Stimulated activated CD8-positive, alpha-beta memory T cell treated with anti-CD3 and anti-CD28 coated beads, Interleukin-4, amount 100 ng/mL, for 4 hours (primary cell): ENCODE results near the gene SPOPL.
"Not testable (repeated sequence)": the region's sequence is repeated elsewhere in the genome, so short reads cannot be mapped to it uniquely, and the experiment has no call there.

ENCODE experiments used
- DNase-seq, 2 donors: peaks; one replicate each; pipeline ENCODE4 v3.0.0-alpha.2; 2020; ENCODE audit warnings: low read depth in 2 of 2, low spot score in 1 of 2

The SPOPL gene

DNA sequence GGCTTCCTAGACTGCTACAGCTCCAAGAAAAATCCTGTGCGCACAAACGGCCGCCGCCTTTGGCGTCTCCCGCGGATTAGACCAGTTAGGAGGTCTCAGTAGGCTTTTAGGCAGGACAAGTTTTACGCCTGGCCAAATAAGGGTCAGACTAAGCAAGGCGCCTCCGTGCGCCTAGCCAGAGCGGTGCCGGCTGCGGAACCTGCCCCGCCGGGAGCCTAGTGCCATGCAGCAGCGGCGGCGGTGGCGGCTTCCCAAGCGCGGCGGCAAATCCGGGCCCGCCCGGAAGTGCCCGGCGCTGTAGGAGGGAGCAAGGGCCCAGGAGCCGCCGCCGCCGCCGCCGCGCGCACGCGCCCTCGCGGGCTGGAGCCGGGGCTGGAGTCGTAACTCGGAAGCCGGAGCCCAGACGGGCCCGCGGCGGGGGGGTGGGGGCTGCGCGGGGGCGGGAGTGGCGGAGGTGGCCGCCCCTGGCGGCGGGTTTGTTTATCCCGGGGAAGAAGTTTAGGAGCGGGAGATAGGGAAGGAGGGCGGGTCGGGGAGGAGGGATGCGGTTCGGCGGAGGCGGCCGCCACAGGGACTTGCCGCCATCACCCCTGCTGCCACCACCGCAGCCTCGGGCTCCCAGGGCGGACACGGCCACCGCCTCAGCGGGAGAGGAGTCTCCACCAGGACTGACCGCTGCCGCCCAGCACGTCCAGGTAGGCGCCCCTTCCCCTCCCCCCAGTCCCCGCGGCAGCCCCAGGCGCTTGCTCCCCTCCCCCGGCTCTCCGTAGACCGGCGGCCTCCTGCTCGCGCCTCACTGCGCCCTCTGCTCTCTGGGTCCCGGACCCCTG lies at the start of gene SPOPL:
SPOPL (plus strand) TSS at position 346 of the 830 bp plus-strand sequence. CDS start 48,447 bp downstream, outside the sequence.
- peak; percentile 40 to 68 for DNase-seq

DNA sequence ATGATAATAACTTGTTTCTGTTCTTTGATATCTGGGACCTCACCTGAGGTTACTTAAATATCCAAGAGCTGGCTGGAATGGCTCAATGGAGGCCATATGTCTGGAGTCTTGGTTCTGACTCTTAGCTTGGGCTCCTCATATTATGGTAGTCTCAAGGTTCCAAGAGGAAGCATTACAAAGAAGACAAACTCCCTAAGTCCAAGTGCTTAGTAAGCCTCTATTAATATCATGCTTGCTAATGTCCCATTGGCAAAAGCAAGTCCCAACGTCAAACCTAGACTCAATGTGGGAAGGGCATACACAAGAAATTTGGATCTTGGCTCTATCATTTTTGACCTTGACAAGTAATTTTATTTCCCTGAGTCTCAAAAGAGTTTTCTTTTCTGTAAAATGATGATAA lies 49.2 kb upstream of the SPOPL start:
- no peak for DNase-seq

DNA sequence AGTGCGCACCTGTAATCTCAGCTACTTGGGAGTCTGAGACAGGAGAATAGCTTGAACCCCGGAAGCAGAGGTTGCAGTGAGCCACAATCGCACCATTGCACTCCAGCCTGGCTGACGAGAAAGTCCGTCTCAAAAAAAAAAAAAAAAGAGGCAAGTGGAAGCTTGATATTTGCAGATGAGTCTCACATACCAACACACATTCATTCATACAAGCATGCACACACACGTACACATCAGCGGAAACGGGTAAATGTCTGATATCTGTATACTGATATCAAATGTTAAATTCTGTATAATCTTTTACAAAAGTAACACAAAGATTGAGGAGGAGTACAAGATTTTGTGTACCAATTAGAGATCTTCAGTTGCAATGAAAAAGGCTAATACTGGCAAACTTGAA lies 47.8 kb upstream of the SPOPL start:
- DNase-seq = no peak

DNA sequence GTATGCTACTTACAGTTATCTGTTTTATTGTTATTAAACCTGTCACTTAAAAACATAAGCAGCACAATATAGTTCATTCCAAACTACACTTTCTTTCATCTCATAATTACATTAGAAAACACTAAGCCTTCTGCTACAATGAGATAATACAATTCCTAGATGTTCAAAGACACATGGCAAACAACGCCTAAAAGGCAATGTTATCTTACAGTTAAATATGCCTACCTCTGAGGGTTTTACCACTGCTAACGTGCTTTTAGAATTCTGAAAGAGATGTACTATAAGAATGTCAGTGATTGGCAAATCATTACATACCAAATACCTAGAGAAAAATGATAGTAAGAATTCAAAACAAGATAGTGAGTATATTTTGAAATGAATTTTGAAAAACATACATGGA lies 46.8 kb upstream of the SPOPL start:
- DNase-seq = no peak

DNA sequence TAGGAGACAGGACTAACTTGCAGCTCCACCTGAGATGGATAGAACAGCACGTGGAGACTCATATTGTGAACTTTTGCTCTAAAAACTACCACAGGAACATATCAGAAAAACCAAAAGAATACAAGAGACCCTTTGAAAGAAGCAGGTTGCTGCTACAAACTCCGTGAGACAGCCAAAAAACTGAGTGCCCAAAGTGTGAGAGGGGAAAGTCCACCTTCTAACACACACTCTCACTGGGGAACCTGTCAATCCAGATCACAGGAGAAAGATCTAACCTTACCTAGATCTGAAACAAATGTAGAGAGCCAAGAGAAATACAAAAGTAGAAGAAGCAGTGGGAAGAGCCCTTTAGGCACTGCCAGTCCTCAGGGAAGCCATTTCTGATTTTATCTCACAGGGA lies 46.3 kb upstream of the SPOPL start:
- no peak for DNase-seq

DNA sequence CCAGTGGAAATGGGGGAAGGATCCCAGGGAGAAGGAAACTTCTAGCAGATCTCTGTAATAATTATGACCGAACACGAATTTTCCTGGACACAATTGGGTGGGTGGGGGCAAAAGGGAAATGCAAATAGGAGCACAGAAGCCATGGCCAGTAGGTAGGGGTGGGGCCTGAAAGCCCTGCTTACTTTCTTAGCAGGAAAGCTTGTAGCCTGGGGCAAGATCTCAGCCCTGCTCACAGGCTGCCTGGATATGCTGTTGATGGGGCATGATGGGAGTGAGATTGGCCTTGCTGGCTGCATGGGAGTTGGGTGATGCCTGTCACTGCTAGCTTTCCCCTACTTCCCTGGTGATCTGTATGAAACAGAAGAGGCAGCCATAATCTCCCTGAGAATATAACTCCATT lies 45.9 kb upstream of the SPOPL start:
- no peak for DNase-seq

DNA sequence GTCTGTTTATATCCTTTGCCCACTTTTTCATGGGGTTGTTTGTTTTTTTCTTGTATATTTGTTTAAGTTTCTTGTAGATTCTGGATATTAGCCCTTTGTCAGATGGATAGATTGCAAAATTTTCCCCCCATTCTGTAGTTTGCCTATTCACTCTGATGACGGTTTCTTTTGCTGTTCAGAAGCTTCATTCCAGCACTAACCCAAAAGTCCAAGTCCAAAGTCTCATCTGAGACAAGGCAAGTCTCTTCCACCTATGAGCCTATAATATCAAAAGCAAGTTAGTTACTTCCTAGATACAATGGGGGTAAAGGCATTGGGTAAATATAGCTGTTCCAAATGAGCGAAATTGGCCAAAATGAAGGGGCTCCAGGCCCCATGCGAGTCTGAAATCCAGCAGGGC lies 38.9 kb upstream of the SPOPL start:
- not testable (repeated sequence) for DNase-seq

DNA sequence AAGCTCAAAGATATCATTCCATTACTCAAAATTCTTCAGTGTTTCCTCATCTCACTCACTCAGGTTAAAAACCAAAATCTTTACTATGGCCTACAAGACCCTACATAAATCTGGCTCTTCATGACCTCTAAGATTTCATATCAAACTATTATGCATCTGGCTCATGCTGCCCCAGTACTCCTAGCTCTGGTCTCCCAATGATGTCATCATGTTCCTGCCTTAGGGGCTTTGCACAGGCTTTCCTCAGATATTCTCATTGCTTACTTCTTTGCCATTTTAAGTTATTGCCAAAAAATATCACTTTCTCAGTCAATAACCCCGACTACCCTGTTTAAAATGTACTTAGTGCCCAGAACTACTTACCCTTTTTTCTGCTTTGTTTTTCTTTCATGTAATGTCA lies 33.0 kb upstream of the SPOPL start:
- no peak for DNase-seq

DNA sequence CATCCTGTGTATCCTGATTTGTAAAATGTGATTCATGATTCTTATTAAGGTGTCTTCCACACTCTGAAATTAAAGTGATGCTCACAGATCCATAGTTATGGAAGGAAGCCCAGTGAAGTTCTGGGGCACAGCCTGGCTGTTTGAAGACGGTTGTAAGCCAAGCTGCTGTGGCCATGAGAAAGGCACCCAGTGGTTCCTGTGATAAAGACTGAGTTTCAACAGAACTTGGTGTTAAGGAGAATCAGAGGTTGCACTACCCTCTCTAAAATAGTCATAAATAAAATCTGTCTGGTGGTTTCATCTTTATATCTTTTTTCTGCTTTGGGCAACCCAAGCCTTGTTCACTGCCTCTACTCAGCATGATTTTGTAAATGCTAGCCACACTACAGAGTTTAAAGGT lies 32.2 kb upstream of the SPOPL start:
- no peak for DNase-seq

DNA sequence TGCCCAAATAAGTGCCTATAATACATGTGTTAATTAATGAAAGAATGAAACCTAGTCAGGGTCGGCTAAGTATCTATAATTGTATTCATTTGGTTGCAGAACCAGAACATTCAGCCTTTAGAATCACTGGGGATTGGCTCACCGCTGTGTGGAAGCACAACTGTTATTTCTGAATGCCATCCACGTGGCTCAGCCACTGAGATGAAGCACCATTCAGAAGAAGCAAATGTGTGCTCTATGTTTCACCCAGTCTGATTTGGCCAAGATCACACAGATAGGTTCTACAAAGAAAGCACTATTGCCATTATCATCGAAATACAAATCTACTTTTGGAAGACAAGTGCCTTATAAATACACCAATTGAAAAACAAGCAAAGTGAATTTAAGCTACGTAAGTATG lies 30.6 kb upstream of the SPOPL start:
- no peak for DNase-seq

DNA sequence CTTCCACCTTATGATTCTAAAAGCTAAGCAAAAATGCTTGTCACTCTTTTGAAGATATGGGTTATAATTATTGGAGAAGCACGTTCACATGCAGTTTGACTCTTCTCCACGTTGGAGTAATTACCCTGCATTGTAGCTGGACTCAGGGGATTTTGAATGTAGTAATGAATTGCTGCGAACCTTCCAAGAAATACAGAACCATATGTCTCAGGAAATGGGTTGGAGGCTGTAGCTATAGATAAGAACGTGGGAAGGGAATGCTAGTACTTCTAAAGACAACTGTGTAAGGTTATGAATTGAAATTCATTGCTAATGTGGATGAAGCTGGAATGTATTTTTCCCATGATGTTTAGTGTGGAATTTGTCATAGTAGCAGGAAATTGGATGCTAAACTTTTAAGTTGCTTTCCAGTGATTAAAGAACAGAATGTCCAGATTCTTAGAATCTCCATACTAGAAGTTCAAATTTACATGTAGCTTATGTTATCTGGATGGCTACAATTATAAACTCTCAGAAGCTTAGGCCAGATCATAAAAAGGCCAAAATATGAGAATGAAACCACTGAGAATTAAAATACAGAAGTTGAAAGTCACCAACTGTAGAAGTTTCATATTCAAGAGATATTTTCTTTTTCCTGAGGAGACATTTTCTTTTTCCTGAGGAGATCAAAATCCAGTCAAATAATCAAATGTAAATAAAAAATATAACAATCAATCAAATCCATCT lies 27.3 kb upstream of the SPOPL start:
- no peak for DNase-seq

DNA sequence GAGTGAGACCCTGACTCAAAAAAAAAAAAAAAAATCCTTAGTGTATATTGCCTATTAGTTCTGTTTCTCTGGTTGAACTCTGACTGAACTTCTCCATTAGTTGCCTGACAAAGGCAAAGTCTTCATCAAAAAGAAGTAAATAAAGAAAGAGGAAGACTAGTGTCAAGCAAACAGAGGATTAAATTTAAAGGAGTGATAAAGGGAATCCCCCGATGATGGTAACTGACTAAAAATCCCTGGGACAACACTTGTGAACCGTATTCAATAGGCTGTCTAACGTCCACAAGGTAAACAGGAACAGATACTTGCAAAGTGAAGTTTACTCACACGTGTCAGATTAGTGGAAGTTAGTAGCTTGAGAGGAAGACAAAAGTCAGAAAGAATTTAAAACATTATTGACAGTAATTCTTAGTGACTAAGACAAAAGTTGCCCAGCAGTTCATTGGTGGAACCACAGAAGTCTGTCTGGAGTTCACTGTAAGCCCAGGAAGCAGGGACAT lies 26.2 kb upstream of the SPOPL start:
- no peak for DNase-seq

DNA sequence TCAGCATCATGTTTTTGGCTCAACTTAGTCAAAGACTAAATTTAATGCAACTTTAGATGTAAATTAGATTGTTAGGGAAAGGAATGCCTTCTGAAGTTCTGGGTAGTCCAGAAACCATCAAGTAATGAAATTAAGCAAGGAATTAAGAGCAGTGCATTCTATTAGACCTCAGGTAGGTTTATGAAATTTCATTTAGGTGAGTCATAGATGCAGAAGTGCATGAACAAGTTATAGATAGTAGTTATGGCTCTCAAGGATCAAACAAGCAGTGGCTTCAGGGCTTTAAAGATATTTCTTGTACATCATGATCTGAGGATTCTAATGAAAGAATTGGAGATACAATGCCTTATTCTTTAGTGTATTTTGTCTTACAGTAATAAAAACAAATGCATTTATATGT lies 25.4 kb upstream of the SPOPL start:
- DNase-seq = no peak

DNA sequence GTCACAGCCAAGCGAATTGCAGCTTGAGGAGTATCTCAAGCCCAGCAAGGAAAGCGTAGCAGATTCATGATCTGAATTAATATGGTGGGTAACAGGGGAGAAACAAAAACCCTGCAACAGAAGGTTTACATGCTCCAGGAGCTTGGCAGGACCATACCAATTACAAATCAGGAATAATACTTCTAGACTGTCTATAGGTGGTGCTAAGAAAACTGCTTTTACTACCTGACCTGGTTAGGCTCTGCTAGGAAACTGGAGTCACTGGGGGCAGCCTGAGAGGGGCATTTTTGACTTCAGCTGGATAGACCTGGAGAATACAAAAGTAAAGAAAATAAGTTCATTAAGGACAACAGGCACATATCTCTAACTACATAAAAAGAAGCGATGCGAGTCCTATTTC lies 24.6 kb upstream of the SPOPL start:
- no peak for DNase-seq

DNA sequence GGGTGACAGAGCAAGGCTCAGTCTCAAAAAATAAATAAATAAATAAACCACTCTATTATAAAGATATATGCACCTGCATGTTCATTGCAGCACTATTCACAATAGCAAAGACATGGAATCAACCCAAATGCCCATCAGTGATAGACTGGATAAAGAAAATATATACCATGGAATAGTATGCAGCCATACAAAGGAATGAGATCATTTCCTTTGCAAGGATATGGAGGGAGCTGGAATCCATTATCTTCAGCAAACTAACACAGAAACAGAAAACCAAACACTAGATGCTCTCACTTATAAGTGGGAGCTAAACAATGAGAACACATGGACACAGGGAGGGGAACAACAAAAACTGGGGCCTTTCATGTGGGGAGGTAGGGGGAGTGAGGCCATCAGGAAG lies 18.8 kb upstream of the SPOPL start:
- not testable (repeated sequence) for DNase-seq

DNA sequence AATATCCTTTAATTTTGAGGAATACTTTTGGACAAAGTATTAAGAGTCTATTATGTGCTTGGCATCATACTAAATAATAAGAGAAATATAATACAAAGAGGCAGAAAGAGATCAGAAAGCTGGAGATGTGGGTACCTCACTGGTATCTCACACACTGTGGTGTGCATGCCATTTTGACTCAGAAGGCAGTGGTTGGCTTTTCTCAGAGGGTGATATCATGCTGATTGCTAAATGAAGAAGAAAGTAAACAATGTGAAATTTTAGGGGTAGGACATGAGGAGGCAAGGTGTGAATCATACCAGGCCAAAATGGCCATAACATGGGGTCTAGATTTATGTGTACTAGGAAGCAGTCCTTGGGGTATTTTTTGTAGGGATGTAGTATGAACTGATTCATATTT lies 16.6 kb upstream of the SPOPL start:
- no peak for DNase-seq

DNA sequence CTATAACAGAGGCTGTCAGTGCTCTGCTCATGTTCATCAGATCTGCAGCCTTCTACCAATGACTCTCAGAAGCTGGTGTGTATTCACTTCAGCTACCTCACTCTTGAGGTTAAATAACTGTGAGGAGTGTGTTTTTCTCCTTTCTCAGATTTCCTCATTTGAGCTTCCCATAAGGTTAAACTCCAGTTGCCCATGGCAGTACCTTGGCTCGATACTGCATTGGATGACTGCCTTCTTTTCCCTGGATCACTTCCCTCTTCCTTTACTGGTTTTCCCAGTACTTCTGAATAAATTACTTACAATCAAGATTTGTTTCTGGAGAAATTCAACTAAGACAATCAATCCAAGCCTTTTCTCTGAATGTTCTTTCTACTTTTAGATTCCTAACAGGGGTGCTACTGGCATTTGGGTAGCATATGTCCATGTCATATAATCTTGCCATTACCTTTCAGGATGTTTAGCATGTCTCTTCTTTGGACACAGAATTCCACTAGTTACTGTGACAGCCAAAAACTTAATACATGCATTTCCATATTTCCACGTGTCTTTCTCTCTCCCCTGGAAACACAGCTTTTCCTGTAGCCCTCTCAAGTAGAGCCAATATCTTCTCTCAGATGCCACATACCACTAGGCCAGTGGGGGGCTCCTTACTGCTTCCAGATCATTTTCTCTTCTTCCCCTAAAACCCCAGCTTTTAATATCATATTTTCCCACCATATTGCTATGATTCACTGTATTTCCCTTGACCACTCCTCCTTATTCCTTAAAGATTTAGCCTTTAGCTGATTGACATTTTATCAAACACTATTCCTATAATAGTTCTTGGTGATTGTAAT lies 15.0 kb upstream of the SPOPL start:
- no peak for DNase-seq

DNA sequence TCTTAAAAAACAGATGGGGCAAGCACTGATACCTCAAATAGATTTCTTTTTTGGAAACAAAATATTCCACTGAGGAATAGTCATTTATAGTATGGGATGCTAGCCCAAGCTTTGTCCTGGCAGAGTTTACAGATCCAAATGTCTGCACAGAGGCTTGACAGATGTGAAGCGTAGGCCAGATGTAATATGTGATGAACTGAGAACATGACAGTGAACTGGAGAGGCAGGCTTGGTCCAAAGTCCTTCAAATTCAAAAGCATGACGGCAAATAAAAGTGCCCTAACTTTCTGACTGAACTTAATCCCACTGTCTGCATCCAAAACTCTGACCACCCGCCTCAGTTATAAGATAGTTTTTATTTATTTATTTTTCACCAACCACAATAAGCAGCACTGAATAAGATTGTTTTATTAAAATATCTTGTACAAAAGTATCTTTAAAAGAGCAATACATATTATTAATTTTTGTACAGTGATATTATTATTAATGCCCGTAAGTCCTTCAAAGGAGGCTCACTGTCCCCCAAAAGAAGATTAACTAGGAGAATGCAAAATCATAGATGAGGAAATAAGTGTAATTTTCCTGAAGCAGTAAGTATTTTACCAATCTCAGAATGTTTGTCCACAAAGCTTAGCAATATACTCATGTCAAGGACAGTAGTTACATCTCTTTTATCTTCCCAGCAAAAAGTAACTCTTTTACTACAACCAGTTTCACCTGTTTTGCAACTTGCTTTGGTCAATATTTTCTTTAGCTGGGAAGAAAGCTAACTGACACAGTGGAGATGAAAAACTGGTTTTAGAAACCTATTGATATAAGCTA lies 10.7 kb upstream of the SPOPL start:
- no peak for DNase-seq

DNA sequence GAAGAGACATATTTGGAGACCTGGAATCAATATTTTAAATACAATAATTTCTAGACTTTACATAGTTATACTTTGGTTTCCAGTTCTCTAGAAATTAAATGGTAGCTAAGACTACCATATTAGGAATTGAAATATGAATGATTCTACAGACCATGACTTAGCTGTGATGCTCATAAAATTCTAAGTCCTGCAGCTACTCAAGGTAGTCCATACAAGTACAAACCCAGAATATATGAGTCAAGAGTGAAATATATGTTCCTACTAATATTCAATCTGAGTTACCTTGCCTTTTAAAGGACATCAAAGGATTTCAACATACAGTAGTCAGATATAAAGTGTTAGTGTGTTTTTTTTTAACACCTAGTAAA lies 10.1 kb upstream of the SPOPL start:
- no peak for DNase-seq

DNA sequence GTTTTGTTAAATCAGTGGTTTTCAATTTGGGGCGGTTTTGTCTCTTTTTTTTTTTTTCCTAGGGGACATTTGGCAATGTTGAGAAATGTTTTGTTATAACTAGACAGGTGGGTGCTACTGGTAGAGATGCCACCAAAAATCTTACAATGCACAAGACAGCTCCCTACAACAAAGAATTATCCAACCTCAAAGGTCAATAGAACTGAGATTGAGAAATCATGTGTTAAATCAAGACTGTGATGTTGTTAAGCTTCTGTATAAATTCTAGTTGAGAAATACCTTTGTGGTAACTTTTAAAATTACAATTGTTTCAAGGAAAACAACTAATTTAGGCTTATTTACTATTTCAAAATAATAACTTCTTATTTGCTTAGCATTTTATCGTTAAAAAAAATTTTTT lies 9.4 kb upstream of the SPOPL start:
- no peak for DNase-seq

DNA sequence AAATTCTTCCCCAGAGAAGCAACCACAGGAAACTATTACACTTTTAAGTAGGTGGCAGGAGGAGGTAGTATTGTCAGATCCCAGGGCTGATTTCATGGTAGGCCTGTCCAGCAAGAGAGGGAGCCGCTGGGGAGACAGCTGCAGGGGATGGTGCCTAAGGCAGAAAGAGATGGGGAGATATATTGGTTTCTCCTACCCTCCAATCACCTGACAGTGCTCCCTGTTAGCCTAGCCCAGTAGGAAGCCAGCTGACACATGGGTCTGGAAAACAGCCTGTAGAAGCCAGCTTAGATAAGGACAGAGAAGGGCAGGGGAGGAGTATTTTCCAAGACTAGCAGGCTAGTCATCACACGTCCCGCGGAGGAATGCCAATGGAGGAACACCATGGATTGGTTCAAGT lies 8.2 kb upstream of the SPOPL start:
- DNase-seq = no peak
